ENCODE results near the gene ACAA1.

Gene ACAA1

DNA sequence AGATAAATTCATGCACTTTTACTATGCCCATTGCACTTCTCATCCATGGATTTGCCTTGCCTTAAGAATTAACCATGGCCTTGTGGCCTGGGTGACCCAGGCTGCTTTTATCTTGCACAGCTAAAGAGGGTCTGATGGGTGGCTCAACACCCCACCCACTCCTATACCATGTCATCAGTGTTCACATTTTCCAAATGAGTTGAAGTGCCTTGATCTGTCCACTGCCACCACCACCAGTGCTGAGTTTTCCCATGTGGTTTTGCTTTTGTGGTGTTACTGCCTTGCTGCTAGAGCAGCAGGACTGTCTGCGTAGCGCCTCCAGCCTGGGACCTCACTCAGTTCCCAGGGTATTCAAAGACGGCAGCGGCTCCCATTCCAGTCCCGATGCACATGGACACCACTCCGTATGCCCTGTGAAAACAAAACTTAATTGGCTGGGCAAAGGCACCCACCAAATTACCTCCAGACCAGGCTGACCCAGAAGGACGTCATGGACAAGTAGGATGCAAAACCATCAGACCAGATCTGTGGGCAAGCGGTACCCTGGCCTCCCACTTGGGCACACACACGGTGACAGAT, 14.1 kb downstream of the ACAA1 start:
- no peak overlapping the region for H3K4me3 ChIP-seq (replicated peaks in 1 of 2; ENCODE audit: low read depth in 2 of 2, low read length in 2 of 2)
- TF ChIP-seq, protein P1, sequence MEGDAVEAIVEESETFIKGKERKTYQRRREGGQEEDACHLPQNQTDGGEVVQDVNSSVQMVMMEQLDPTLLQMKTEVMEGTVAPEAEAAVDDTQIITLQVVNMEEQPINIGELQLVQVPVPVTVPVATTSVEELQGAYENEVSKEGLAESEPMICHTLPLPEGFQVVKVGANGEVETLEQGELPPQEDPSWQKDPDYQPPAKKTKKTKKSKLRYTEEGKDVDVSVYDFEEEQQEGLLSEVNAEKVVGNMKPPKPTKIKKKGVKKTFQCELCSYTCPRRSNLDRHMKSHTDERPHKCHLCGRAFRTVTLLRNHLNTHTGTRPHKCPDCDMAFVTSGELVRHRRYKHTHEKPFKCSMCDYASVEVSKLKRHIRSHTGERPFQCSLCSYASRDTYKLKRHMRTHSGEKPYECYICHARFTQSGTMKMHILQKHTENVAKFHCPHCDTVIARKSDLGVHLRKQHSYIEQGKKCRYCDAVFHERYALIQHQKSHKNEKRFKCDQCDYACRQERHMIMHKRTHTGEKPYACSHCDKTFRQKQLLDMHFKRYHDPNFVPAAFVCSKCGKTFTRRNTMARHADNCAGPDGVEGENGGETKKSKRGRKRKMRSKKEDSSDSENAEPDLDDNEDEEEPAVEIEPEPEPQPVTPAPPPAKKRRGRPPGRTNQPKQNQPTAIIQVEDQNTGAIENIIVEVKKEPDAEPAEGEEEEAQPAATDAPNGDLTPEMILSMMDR (IDR thresholded peaks at IDR 0.05; ENCODE audit: low read depth, low read length), result no peak
- no peak for DNase-seq (ENCODE audit: low read depth in 2 of 2)

DNA sequence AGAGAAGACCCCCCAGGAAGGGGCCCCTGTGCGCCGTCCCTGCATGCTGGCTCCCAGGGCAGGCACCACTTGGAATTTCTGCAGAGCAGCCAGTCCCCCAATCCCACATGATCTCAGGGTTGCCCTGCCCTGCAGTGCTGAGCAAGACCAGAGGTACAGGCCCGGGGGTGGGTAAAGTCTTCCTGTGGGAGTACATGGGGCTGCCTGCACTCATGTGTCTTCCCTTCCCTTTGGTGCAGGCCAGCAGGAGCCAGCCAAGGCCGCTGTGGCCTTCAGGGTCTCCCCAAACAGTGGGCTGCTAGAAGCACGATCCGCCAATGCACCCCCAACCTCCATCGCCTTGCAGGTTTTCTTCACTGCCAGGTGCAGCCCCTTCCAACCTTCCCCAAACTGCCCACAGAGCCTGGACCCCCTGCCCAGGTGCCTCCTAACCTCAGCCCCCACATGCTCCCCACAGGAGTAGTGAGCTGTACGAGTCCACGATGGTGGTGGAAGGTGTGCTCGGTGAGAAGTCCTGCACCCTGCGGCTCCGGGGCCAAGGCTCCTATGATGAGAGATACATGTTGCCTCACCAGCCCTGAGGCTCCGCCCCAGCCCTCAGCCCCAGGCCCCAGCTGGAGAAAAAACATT, 15.0 kb downstream of the ACAA1 start:
- DNase-seq (ENCODE audit: low read depth in 2 of 2), result no peak
- TF ChIP-seq, protein P1 (IDR thresholded peaks at IDR 0.05; ENCODE audit: low read depth, low read length), result no peak
- no peak overlapping the region for H3K4me3 ChIP-seq (replicated peaks in 1 of 2; ENCODE audit: low read depth in 2 of 2, low read length in 2 of 2)

GRCh38 chr3:38121451-38121831, 15.5 kb downstream of the ACAA1 start:
- DNase-seq (ENCODE audit: low read depth in 2 of 2), result no peak

GRCh38 chr3:38120693-38121450, 16.1 kb downstream of the ACAA1 start:
- DNase-seq (ENCODE audit: low read depth in 2 of 2), result no peak
- H3K4me3 ChIP-seq (replicated peaks in 1 of 2; ENCODE audit: low read depth in 2 of 2, low read length in 2 of 2), result no peak overlapping the region
- TF ChIP-seq, protein P1 (IDR thresholded peaks at IDR 0.05; ENCODE audit: low read depth, low read length), result no peak

More at GRCh38 chr3:38121451-38121831, 15.5 kb downstream of the ACAA1 start:
- H3K4me3 ChIP-seq (replicated peaks in 1 of 2; ENCODE audit: low read depth in 2 of 2, low read length in 2 of 2), result no peak overlapping the region
- TF ChIP-seq, protein P1 (IDR thresholded peaks at IDR 0.05; ENCODE audit: low read depth, low read length), result no peak

- TF ChIP-seq, protein P1 (IDR thresholded peaks at IDR 0.05; ENCODE audit: low read depth, low read length), result no peak
- no peak overlapping the region for H3K4me3 ChIP-seq (replicated peaks in 1 of 2; ENCODE audit: low read depth in 2 of 2, low read length in 2 of 2)
- DNase-seq (ENCODE audit: low read depth in 2 of 2), result no peak
Observed at GRCh38 chr3:38119821-38120692, 16.9 kb downstream of the ACAA1 start.

GRCh38 chr3:38119248-38119544, 17.7 kb downstream of the ACAA1 start:
- H3K4me3 ChIP-seq (replicated peaks in 1 of 2; ENCODE audit: low read depth in 2 of 2, low read length in 2 of 2), result no peak overlapping the region
- TF ChIP-seq, protein P1 (IDR thresholded peaks at IDR 0.05; ENCODE audit: low read depth, low read length), result no peak
- no peak for DNase-seq (ENCODE audit: low read depth in 2 of 2)

All from cardiac fibroblast (primary cell).